Testis (tissue), 3 donors: ENCODE measurements around the gene DOK6. TPM values are rescaled to one million over a fixed set of nuclear protein-coding genes. Genes with fewer than 3 reads are reported as not detected.
"Not testable (repeated sequence)": the region's sequence is repeated elsewhere in the genome, so short reads cannot be mapped to it uniquely, and the experiment has no call there.

Experiments used
- DNase-seq: peaks from one replicate; pipeline ENCODE4 v3.0.0-alpha.2; 2019
- H3K27ac ChIP-seq, 2 donors: fragments of 200-600 bp; sonication (generic); one replicate each; pipeline ENCODE4 v1.5.1; 2019
- H3K27me3 ChIP-seq: fragments of 200-600 bp; sonication (generic); one replicate; pipeline ENCODE4 v1.5.1; 2019
- H3K36me3 ChIP-seq: fragments of 200-600 bp; sonication (generic); one replicate; pipeline ENCODE4 v1.5.1; 2017; ENCODE audit warnings: low read depth; ENCODE audit errors: missing control alignments
- H3K4me1 ChIP-seq: fragments of 200-600 bp; sonication (generic); one replicate; pipeline ENCODE4 v1.5.1; 2019
- H3K4me3 ChIP-seq, 2 donors: fragments of 200-600 bp; sonication (generic); one replicate each; pipeline ENCODE4 v1.5.1; 2017 to 2019
- H3K9me3 ChIP-seq: fragments of 200-600 bp; sonication (generic); one replicate; pipeline ENCODE4 v1.5.1; 2017
- CTCF ChIP-seq, 3 experiments: fragments of 450-650 bp in 2 of 3; fragments of 200-600 bp in 1 of 3; sonication (generic) in 1 of 3; IDR thresholded peaks; one replicate each; pipeline ENCODE4 v1.5.1; 2016 to 2019; ENCODE audit warnings: antibody characterized with exemption in 3 of 3, mild to moderate bottlenecking in 2 of 3, moderate library complexity in 1 of 3
- POLR2A ChIP-seq: fragments of 450-650 bp; IDR thresholded peaks from one replicate; pipeline ENCODE4 v1.6.1; 2017; ENCODE audit warnings: antibody characterized with exemption, mild to moderate bottlenecking, moderate library complexity
- WGBS, 2 donors: methylation state at CpG; one replicate each; pipeline ENCODE4 v1.1.5; 2018; 5-methylcytosine and 5-hydroxymethylcytosine counted together
- intact Hi-C: fragments of 100-400 bp; cut with DNase I; formaldehyde crosslinking; loops from one replicate; pipeline ENCODE4 v1.15.1; 2023; ENCODE audit warnings: low total_unique reads
- polyA plus RNA-seq: library from polyadenylated mRNA; stranded (reverse); fragments of 350-450 nt; fragmentation: Illumina TruSeq; extraction: RNeasy Lipid Tissue Mini Kit (QIAGEN cat#74804); gene quantifications from one replicate; pipeline ENCODE4 v1.2.3, GENCODE V29; 2014; ENCODE audit warnings: low read depth, low replicate concordance; ENCODE audit not compliant: insufficient read depth
- total RNA-seq, 2 donors: library from RNA; depleted of rRNA; stranded (reverse); fragments of >200 nt; gene quantifications; one replicate each; pipeline ENCODE4 v1.2.3, GENCODE V29; 2016

The DOK6 gene
- total and polyA plus RNA-seq, 3 donors from 2014 or later = 0.71 to 11.1 (median 8.5) TPM

GRCh38 chr18:69814861-69815385 is 414.2 kb downstream of the DOK6 start:
- Histone ChIP-seq H3K27me3 (no peaks in the 10 kb centered on the region), H3K27ac (no peak overlapping the region), H3K36me3 (no peaks in the 10 kb centered on the region), H3K4me3 (no peak overlapping the region), H3K4me1 (no peaks in the 10 kb centered on the region), H3K9me3 (no peaks in the 10 kb centered on the region)
- WGBS, 2 donors = 84 to 93% methylated on average over 4 of the region's 4 CpGs
- no peak for DNase-seq
- intact Hi-C loops = no loop called here
- TF ChIP-seq POLR2A (no peak), CTCF (IDR thresholded peaks at IDR 0.05) (no peak)

- DNase-seq = no peak
- no peak for TF ChIP-seq CTCF (IDR thresholded peaks at IDR 0.05)
- TF ChIP-seq POLR2A = no peak
- Histone ChIP-seq H3K9me3 (no peaks in the 10 kb centered on the region), H3K27me3 (no peaks in the 10 kb centered on the region), H3K36me3 (no peaks in the 10 kb centered on the region), H3K4me3 (no peak overlapping the region), H3K27ac (no peak overlapping the region), H3K4me1 (no peaks in the 10 kb centered on the region)
- intact Hi-C loops = no loop called here
- WGBS, 2 donors = 76 to 78% methylated on average over 5 of the region's 5 CpGs
Measured at GRCh38 chr18:69817335-69817940, 416.8 kb downstream of the DOK6 start.

- Histone ChIP-seq H3K9me3 (no peaks in the 10 kb centered on the region), H3K27ac (no peak overlapping the region), H3K4me3 (no peak overlapping the region), H3K27me3 (no peaks in the 10 kb centered on the region), H3K36me3 (no peaks in the 10 kb centered on the region), H3K4me1 (no peaks in the 10 kb centered on the region)
- TF ChIP-seq POLR2A (no peak), CTCF (IDR thresholded peaks at IDR 0.05) (no peak)
- DNase-seq = no peak
- intact Hi-C loops = no loop called here
- WGBS, 2 donors = 69 to 89% methylated on average over 2 of the region's 2 CpGs
Measured at GRCh38 chr18:69819460-69819859, 418.8 kb downstream of the DOK6 start.

GRCh38 chr18:69820538-69820937 is 419.9 kb downstream of the DOK6 start:
- Histone ChIP-seq H3K4me3 (no peak overlapping the region), H3K9me3 (no peaks in the 10 kb centered on the region), H3K27ac (no peak overlapping the region), H3K27me3 (no peaks in the 10 kb centered on the region), H3K4me1 (no peaks in the 10 kb centered on the region), H3K36me3 (no peaks in the 10 kb centered on the region)
- TF ChIP-seq POLR2A (no peak), CTCF (IDR thresholded peaks at IDR 0.05) (no peak)
- intact Hi-C loops = no loop called here
- WGBS, 2 donors = 96 to 97% methylated on average over 4 of the region's 4 CpGs
- DNase-seq = no peak

GRCh38 chr18:69830189-69830588 is 429.5 kb downstream of the DOK6 start:
- no peak for DNase-seq
- Histone ChIP-seq H3K27ac (no peak overlapping the region), H3K4me1 (no peaks in the 10 kb centered on the region), H3K9me3 (no peaks in the 10 kb centered on the region), H3K4me3 (no peak overlapping the region), H3K27me3 (no peaks in the 10 kb centered on the region), H3K36me3 (no peaks in the 10 kb centered on the region)
- TF ChIP-seq POLR2A (no peak), CTCF (IDR thresholded peaks at IDR 0.05) (no peak)
- intact Hi-C loops = no loop called here
- WGBS, 2 donors = 94 to 100% methylated on average over 1 of the region's 1 CpG

GRCh38 chr18:69834980-69835379 is 434.3 kb downstream of the DOK6 start:
- H3K9me3 ChIP-seq, DNase-seq, H3K27me3 ChIP-seq, H3K27ac ChIP-seq, intact Hi-C loops, H3K36me3 ChIP-seq, H3K4me1 ChIP-seq, H3K4me3 ChIP-seq: not testable (repeated sequence)
- 69% methylated on average over 12 of the region's 12 CpGs for WGBS, 2 donors
